GM23338 (cell line): ENCODE data around the gene CHMP5.

Experiments used
- CTCF ChIP-seq, 2 experiments: fragments of 200-600 bp in 1 of 2; sonication (generic) in 1 of 2; conservative IDR thresholded peaks; 2 replicates each; pipeline versions ENCODE4 v1.5.1 to v1.6.1; 2016 to 2017; ENCODE audit warnings: antibody characterized with exemption in 2 of 2, low read depth in 2 of 2, mild to moderate bottlenecking in 2 of 2, moderate library complexity in 1 of 2
- POLR2AphosphoS5 ChIP-seq: IDR thresholded peaks from 2 replicates; pipeline ENCODE4 v1.6.1; 2016; ENCODE audit warnings: antibody characterized with exemption, low read depth

GRCh38 chr9:33227741-33228140 lies 37.1 kb upstream of the CHMP5 start:
- TF ChIP-seq CTCF (conservative IDR thresholded peaks at IDR 0.05; ENCODE audit: low read depth in 2 of 2) (no peak), POLR2AphosphoS5 (no peak)
